ENCODE data around the gene SLC1A2.

The SLC1A2 gene

GRCh38 chr11:35365961-35366360 is 53.4 kb downstream of the SLC1A2 start:
- H3K9ac ChIP-seq (ENCODE audit: low read length), result no peak overlapping the region
- H3K36me3 ChIP-seq (ENCODE audit: low read length), result no peaks in the 10 kb centered on the region
- no peaks in the 10 kb centered on the region for H3K79me2 ChIP-seq (ENCODE audit: insufficient read depth, low read length)
- TF ChIP-seq, protein P1, sequence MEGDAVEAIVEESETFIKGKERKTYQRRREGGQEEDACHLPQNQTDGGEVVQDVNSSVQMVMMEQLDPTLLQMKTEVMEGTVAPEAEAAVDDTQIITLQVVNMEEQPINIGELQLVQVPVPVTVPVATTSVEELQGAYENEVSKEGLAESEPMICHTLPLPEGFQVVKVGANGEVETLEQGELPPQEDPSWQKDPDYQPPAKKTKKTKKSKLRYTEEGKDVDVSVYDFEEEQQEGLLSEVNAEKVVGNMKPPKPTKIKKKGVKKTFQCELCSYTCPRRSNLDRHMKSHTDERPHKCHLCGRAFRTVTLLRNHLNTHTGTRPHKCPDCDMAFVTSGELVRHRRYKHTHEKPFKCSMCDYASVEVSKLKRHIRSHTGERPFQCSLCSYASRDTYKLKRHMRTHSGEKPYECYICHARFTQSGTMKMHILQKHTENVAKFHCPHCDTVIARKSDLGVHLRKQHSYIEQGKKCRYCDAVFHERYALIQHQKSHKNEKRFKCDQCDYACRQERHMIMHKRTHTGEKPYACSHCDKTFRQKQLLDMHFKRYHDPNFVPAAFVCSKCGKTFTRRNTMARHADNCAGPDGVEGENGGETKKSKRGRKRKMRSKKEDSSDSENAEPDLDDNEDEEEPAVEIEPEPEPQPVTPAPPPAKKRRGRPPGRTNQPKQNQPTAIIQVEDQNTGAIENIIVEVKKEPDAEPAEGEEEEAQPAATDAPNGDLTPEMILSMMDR (IDR thresholded peaks at IDR 0.05; ENCODE audit: insufficient read depth, low read length, poor library complexity, severe bottlenecking), result no peak
- no peak for TF ChIP-seq EZH2phosphoT487 (conservative IDR thresholded peaks at IDR 0.05; ENCODE audit: low read length)
- no peak overlapping the region for H2AFZ ChIP-seq (ENCODE audit: low read depth, low read length, severe bottlenecking)
- no peak overlapping the region for H3K4me2 ChIP-seq (ENCODE audit: low read depth, low read length, poor library complexity, severe bottlenecking)
- no peaks in the 10 kb centered on the region for H3K9me3 ChIP-seq (ENCODE audit: insufficient read depth, low read length)
- no peak overlapping the region for H3K27ac ChIP-seq (ENCODE audit: low read depth, low read length)
- no peaks in the 10 kb centered on the region for H3K9me2 ChIP-seq (replicated peaks; ENCODE audit: insufficient read depth, low read length)
- no peaks in the 10 kb centered on the region for H3K27me3 ChIP-seq (ENCODE audit: low read length)
- H4K20me1 ChIP-seq (ENCODE audit: low read depth, low read length), result no peaks in the 10 kb centered on the region
- H3F3A ChIP-seq (ENCODE audit: insufficient read depth), result no peaks in the 10 kb centered on the region
- H3K4me3 ChIP-seq (ENCODE audit: insufficient read depth, low read length, poor library complexity, severe bottlenecking), result no peak overlapping the region

DNA sequence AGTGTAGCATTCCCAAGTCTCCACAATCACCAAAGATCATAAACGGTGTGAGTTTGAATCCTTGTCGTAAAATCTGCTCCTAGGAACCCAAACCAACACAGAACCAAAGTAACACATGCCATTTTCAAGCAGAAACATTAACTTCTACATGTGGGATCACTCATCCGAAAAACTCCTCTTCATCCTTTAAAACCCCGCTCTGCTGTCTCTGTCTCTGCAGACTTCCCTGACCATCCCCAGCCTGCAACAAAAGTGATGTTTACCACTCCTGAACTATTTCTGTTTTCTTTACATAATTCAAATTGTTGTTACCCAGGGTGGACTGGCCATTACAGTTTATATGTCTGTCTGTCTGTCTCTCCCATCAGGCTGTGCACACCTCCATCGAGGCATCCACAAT is 54.0 kb downstream of the SLC1A2 start:
- no peaks in the 10 kb centered on the region for H3K27me3 ChIP-seq (ENCODE audit: low read length)
- H3K36me3 ChIP-seq (ENCODE audit: low read length), result no peaks in the 10 kb centered on the region
- no peaks in the 10 kb centered on the region for H3K79me2 ChIP-seq (ENCODE audit: insufficient read depth, low read length)
- no peaks in the 10 kb centered on the region for H3K9me2 ChIP-seq (replicated peaks; ENCODE audit: insufficient read depth, low read length)
- no peak overlapping the region for H2AFZ ChIP-seq (ENCODE audit: low read depth, low read length, severe bottlenecking)
- H3K4me2 ChIP-seq (ENCODE audit: low read depth, low read length, poor library complexity, severe bottlenecking), result no peak overlapping the region
- TF ChIP-seq EZH2phosphoT487 (conservative IDR thresholded peaks at IDR 0.05; ENCODE audit: low read length), result no peak
- TF ChIP-seq, protein P1 (IDR thresholded peaks at IDR 0.05; ENCODE audit: insufficient read depth, low read length, poor library complexity, severe bottlenecking), result no peak
- no peaks in the 10 kb centered on the region for H3K9me3 ChIP-seq (ENCODE audit: insufficient read depth, low read length)
- no peak overlapping the region for H3K4me3 ChIP-seq (ENCODE audit: insufficient read depth, low read length, poor library complexity, severe bottlenecking)
- H3F3A ChIP-seq (ENCODE audit: insufficient read depth), result no peaks in the 10 kb centered on the region
- H4K20me1 ChIP-seq (ENCODE audit: low read depth, low read length), result no peaks in the 10 kb centered on the region
- no peak overlapping the region for H3K9ac ChIP-seq (ENCODE audit: low read length)
- no peak overlapping the region for H3K27ac ChIP-seq (ENCODE audit: low read depth, low read length)

DNA sequence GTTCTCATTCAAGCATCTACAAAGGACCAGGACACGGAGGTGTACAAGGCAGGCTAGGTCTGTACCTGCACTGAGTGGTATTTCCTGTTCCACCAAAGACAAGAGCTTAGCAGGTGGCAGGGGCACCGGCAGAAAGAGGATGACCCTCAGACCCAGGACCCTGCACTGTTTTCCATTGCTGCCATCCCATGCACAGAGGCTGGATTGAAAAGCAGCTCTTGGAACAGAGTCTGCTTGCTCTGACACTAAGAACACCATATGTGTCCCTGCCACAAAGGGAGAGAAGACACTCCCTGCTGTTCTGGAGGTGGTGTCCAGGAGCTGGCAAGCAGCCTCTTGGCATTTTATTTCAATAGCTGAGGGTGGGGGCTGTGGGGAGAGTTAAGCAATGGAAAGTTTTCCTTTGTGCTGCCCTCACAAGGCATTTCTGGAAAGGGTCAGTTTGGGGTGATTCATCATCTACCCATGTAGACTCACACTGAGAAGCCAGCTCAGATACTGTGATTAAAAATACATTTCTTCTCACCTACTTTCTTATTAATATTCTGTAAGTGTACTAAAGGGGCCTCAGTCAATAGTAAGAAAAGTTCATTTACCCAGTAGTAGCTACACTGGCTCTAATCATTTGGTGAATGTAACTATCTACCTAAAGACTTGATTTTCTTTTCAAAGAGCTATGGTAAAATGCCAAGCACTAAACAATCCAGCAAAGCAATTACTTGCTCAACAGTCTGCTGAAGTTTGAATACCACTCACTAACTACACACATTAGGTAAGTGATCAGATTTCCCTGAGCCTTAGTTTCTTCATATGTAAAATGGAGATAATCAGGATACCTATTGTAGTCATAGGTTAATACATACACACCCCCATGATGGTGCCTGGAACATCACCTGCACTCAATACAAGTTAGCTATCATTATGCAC is 55.2 kb downstream of the SLC1A2 start:
- H3K4me2 ChIP-seq (ENCODE audit: low read depth, low read length, poor library complexity, severe bottlenecking), result no peak overlapping the region

More for the DNA sequence above, 55.2 kb downstream of the SLC1A2 start:
- TF ChIP-seq, protein P1 (IDR thresholded peaks at IDR 0.05; ENCODE audit: insufficient read depth, low read length, poor library complexity, severe bottlenecking), result no peak
- Histone ChIP-seq H3K36me3 (ENCODE audit: low read length) (no peaks in the 10 kb centered on the region), H3K4me3 (ENCODE audit: insufficient read depth, low read length, poor library complexity, severe bottlenecking) (no peak overlapping the region), H4K20me1 (ENCODE audit: low read depth, low read length) (no peaks in the 10 kb centered on the region), H3K9me2 (replicated peaks; ENCODE audit: insufficient read depth, low read length) (no peaks in the 10 kb centered on the region), H3F3A (ENCODE audit: insufficient read depth) (no peaks in the 10 kb centered on the region), H3K9ac (ENCODE audit: low read length) (no peak overlapping the region), H3K27ac (ENCODE audit: low read depth, low read length) (no peak overlapping the region), H3K9me3 (ENCODE audit: insufficient read depth, low read length) (no peaks in the 10 kb centered on the region), H3K79me2 (ENCODE audit: insufficient read depth, low read length) (no peaks in the 10 kb centered on the region), H2AFZ (ENCODE audit: low read depth, low read length, severe bottlenecking) (no peak overlapping the region), H3K27me3 (ENCODE audit: low read length) (no peaks in the 10 kb centered on the region)
